ENCODE results near the gene AGBL4.

The AGBL4 gene

GRCh38 chr1:49389699-49390098, 634.1 kb downstream of the AGBL4 start:
- TF ChIP-seq CTCF (IDR thresholded peaks at IDR 0.05; ENCODE audit: low read depth, low read length): no peak
- no peak for DNase-seq (ENCODE audit: extremely low read depth, low read depth)

GRCh38 chr1:49364676-49365075, 659.1 kb downstream of the AGBL4 start:
- DNase-seq (ENCODE audit: extremely low read depth, low read depth): no peak
- TF ChIP-seq CTCF (IDR thresholded peaks at IDR 0.05; ENCODE audit: low read depth, low read length): no peak

GRCh38 chr1:49363628-49364027, 660.1 kb downstream of the AGBL4 start:
- no peak for DNase-seq (ENCODE audit: extremely low read depth, low read depth)
- no peak for TF ChIP-seq CTCF (IDR thresholded peaks at IDR 0.05; ENCODE audit: low read depth, low read length)

- no peak for TF ChIP-seq CTCF (IDR thresholded peaks at IDR 0.05; ENCODE audit: low read depth, low read length)
- no peak for DNase-seq (ENCODE audit: extremely low read depth, low read depth)
These were observed 665.7 kb downstream of the AGBL4 start for GRCh38 chr1:49358036-49358435.

GRCh38 chr1:49356594-49356993, 667.2 kb downstream of the AGBL4 start:
- TF ChIP-seq CTCF (IDR thresholded peaks at IDR 0.05; ENCODE audit: low read depth, low read length): no peak
- no peak for DNase-seq (ENCODE audit: extremely low read depth, low read depth)

GRCh38 chr1:49351768-49352167, 672.0 kb downstream of the AGBL4 start:
- no peak for TF ChIP-seq CTCF (IDR thresholded peaks at IDR 0.05; ENCODE audit: low read depth, low read length)
- DNase-seq (ENCODE audit: extremely low read depth, low read depth): no peak

GRCh38 chr1:49346767-49347349, 676.9 kb downstream of the AGBL4 start:
- TF ChIP-seq CTCF (IDR thresholded peaks at IDR 0.05; ENCODE audit: low read depth, low read length): no peak
- DNase-seq (ENCODE audit: extremely low read depth, low read depth): no peak

Data from AG09319 (cell line).